HepG2 (cell line): Measurements from ENCODE around the gene DMGDH. TPM values are rescaled to one million over a fixed set of nuclear protein-coding genes. Genes with fewer than 3 reads are reported as not detected.
A peak's percentile ranks its signal among the peaks of the same experiment; 100 is the strongest.

Experiments
- ATAC-seq: fragments of 200-7000 bp; cut with Tn5 transposase; 3 replicates; pipeline ENCODE4 v1.9.1; 2020; ENCODE audit warnings: mild to moderate bottlenecking, moderate library complexity
- BruUV-seq: library from RNA; stranded (reverse); fragments of 400-500 nt; replicated peaks from 2 replicates; lab custom pipeline; 2021; lab: Mats Ljungman, UMichigan
- CTCF ChIA-PET: fragments of 300-600 bp; formaldehyde crosslinking; extraction: SDS; loops from one replicate; lab custom pipeline; 2021; ENCODE audit warnings: low total read pairs, inconsistent platforms, low intra/inter-chr PET ratio; lab: Yijun Ruan, JAX
- POLR2A ChIA-PET: fragments of 350-600 bp; sonication (Branson Sonifier 250); formaldehyde crosslinking; loops from one replicate; lab custom pipeline; 2020; ENCODE audit warnings: antibody characterized with exemption, inconsistent platforms; lab: Yijun Ruan, JAX
- DNase-seq: peaks from one replicate; pipeline ENCODE4 v3.0.0-alpha.2; 2015; ENCODE audit warnings: low spot score
- FAIRE-seq: peaks from 3 replicates; lab custom pipeline; 2011; peaks lifted over from hg19 to GRCh38; lab: Jason Lieb, UNC
- H2AFZ ChIP-seq: one replicate; pipeline ENCODE4 v1.6.1; 2011; ENCODE audit warnings: low read length, inconsistent platforms
- H3K27ac ChIP-seq: fragments of 300-600 bp; 3 replicates; pipeline ENCODE4 v1.8.0; 2011; ENCODE audit warnings: mixed run types, mild to moderate bottlenecking, mixed read lengths, low read length, inconsistent platforms; ENCODE audit not compliant: insufficient read depth; ENCODE audit errors: extremely low read length
- H3K27me3 ChIP-seq, 2 experiments: fragments of 200-600 bp in 1 of 2; 2 replicates in 1 of 2; 3 replicates in 1 of 2; pipeline versions ENCODE4 v1.6.0 to v1.8.0; 2011; ENCODE audit warnings: low read length in 2 of 2, mild to moderate bottlenecking in 2 of 2, moderate library complexity in 2 of 2, inconsistent platforms in 1 of 2; ENCODE audit not compliant: insufficient read depth in 2 of 2, control insufficient read depth in 1 of 2
- H3K36me3 ChIP-seq, 2 experiments: fragments of 200-600 bp in 1 of 2; replicated peaks in 1 of 2; 2 replicates in 1 of 2; 3 replicates in 1 of 2; pipeline versions ENCODE4 v1.5.1 to v1.8.0; 2011; ENCODE audit warnings: low read length in 2 of 2, inconsistent platforms in 1 of 2; ENCODE audit not compliant: insufficient read depth in 2 of 2, control insufficient read depth in 1 of 2
- H3K4me1 ChIP-seq: 2 replicates; pipeline ENCODE4 v1.5.1; 2012; ENCODE audit warnings: low read length, inconsistent platforms; ENCODE audit not compliant: insufficient read depth
- H3K4me2 ChIP-seq: 2 replicates; pipeline ENCODE4 v1.6.0; 2011; ENCODE audit warnings: low read depth, low read length, inconsistent platforms
- H3K4me3 ChIP-seq, 3 experiments: fragments of 200-600 bp in 1 of 3; sonication (generic), shearing (Covaris generic) in 1 of 3; replicated peaks in 1 of 3; 2 replicates each; pipeline ENCODE4 v1.5.1; 2011 to 2016; ENCODE audit warnings: low read length in 3 of 3, inconsistent platforms in 2 of 3, low read depth in 2 of 3, mild to moderate bottlenecking in 2 of 3, control low read depth in 1 of 3, mixed read lengths in 1 of 3; ENCODE audit not compliant: insufficient read depth in 1 of 3
- H3K79me2 ChIP-seq: one replicate; pipeline ENCODE4 v1.6.1; 2011; ENCODE audit warnings: low read length, inconsistent platforms; ENCODE audit not compliant: insufficient read depth
- H3K9ac ChIP-seq: 2 replicates; pipeline ENCODE4 v1.6.0; 2011; ENCODE audit warnings: mild to moderate bottlenecking, low read depth, low read length, inconsistent platforms; ENCODE audit not compliant: insufficient read depth
- H3K9me3 ChIP-seq: 2 replicates; pipeline ENCODE4 v1.5.1; 2012; ENCODE audit warnings: mild to moderate bottlenecking, low read length
- H4K20me1 ChIP-seq: 2 replicates; pipeline ENCODE4 v1.6.0; 2011; ENCODE audit warnings: inconsistent platforms, mild to moderate bottlenecking, low read length, moderate library complexity; ENCODE audit not compliant: insufficient read depth
- CEBPB ChIP-seq: IDR thresholded peaks from 2 replicates; pipeline ENCODE4 v1.6.1; 2011; ENCODE audit warnings: low read depth, low read length, improper control_type of control experiment, borderline replicate concordance
- MLLT10 ChIP-seq: sonication (generic); formaldehyde crosslinking; IDR thresholded peaks from 2 replicates; pipeline ENCODE4 v1.4.0; 2020; ENCODE audit warnings: missing genetic modification reagents
- PHF8 ChIP-seq: sonication (generic); formaldehyde crosslinking; IDR thresholded peaks from 2 replicates; pipeline ENCODE4 v1.5.0; 2020; ENCODE audit warnings: missing genetic modification reagents
- ZFY ChIP-seq: sonication (generic); formaldehyde crosslinking; IDR thresholded peaks from 2 replicates; pipeline ENCODE4 v1.4.0; 2020; ENCODE audit warnings: missing genetic modification reagents
- ZNF333 ChIP-seq: sonication (generic); formaldehyde crosslinking; IDR thresholded peaks from 2 replicates; pipeline ENCODE4 v1.4.0; 2020; ENCODE audit warnings: mild to moderate bottlenecking, missing genetic modification reagents, borderline replicate concordance
- WGBS: methylation state at CpG from one replicate; pipeline ENCODE4 v1.1.6; 2017; ENCODE audit warnings: low lambda C conversion rate; 5-methylcytosine and 5-hydroxymethylcytosine counted together
- in situ Hi-C: cut with HindIII; loops from 2 replicates; pipeline ENCODE4 v1.10.0; 2017; ENCODE audit warnings: low pct_unique_long_range_greater_than_20kb; ENCODE audit not compliant: extremely low pct_ligation_motif_present
- intact Hi-C: fragments of 100-400 bp; cut with micrococcal nuclease; formaldehyde crosslinking; loops from one replicate; pipeline ENCODE4 v1.10.0; 2022; ENCODE audit not compliant: unreplicated experiment
- polyA plus RNA-seq, 8 experiments: library from polyadenylated mRNA; depleted of rRNA in 3 of 8; stranded (reverse) in 7 of 8; unstranded in 1 of 8; fragments of >200 nt; fragmentation: Illumina TruSeq in 4 of 8; extraction: Trizol in 4 of 8; gene quantifications; 2 replicates each; pipeline versions ENCODE4 v1.2.1 to v1.2.3, GENCODE V29; 2011 to 2016; ENCODE audit warnings: low read depth in 4 of 8, missing spikeins in 1 of 8, mixed read lengths in 1 of 8; ENCODE audit not compliant: insufficient read depth in 1 of 8
- total RNA-seq, 5 experiments: library from RNA; depleted of rRNA; stranded (reverse); fragments of >200 nt; fragmentation: Illumina TruSeq; extraction: Trizol; gene quantifications; 2 replicates each; pipeline ENCODE4 v1.2.3, GENCODE V29; 2016; ENCODE audit warnings: low read depth in 1 of 5
- TF ChIP-seq, protein P1 (sequence below): sonication (generic); formaldehyde crosslinking; IDR thresholded peaks from 2 replicates; pipeline ENCODE4 v1.5.0; 2020; ENCODE audit warnings: mild to moderate bottlenecking, missing genetic modification reagents, moderate library complexity
- TF ChIP-seq, protein P2 (sequence below): sonication (generic); formaldehyde crosslinking; IDR thresholded peaks from 2 replicates; pipeline ENCODE4 v1.4.0; 2020; ENCODE audit warnings: missing genetic modification reagents
- TF ChIP-seq, protein P3 (sequence below): IDR thresholded peaks from 2 replicates; pipeline ENCODE4 v1.6.1; 2016; ENCODE audit warnings: mild to moderate bottlenecking

DMGDH gene
- total and polyA plus RNA-seq, 2 of the 13 experiments (the other 11 are each of a cell fraction or from before 2014, with no cell fraction given), result 3.6 to 7.9 TPM

DNA sequence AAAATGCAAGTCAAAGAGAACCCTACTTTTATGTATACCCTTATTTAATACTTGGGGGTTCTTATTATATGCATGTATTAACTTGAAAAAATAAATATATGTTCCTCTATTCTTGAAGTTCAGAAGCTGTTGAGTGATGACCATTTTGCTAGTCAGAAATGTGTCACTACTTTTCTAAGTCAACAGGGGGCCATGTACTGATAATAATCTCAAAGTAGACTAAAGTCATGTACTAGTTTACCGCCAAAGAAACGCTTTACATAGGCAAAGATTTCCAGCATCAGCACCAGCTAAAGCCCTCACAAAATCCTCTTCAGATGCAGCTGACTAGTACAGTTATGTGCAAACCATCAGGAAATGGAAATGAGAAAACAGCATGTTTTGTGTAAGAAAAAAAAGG is 36.4 kb upstream of the DMGDH start:
- in situ Hi-C loops, result no loop called here
- Histone ChIP-seq H3K36me3 (no peaks in the 10 kb centered on the region), H3K27ac (no peak overlapping the region), H3K79me2 (no peaks in the 10 kb centered on the region), H3K9ac (no peak overlapping the region), H4K20me1 (no peaks in the 10 kb centered on the region), H2AFZ (no peak overlapping the region), H3K4me2 (peak overlapping the region; percentile 75; the same call in 1 of the 2 replicates), H3K9me3 (no peaks in the 10 kb centered on the region), H3K4me1 (peaks cover 57% of the 10 kb centered on the region), H3K4me3 (no peak overlapping the region), H3K27me3 (peaks cover 0 to 3% of the 10 kb centered on the region in 2 experiments; a peak in 2 of 5 replicates)
- intact Hi-C loops, result no loop called here
- BruUV-seq, result no TSS peak
- DNase-seq, result no peak
- ATAC-seq, result no peak
- FAIRE-seq, result no peak
- CTCF ChIA-PET, result no interaction called here
- POLR2A ChIA-PET, result no interaction called here
- WGBS, result 21% methylated on average over 2 of the region's 2 CpGs
- TF ChIP-seq ZNF333 (CRISPR knock-in tag), result no peak
- TF ChIP-seq ZFY (CRISPR knock-in tag), result no peak
- TF ChIP-seq CEBPB, result no peak
- TF ChIP-seq, protein P1, sequence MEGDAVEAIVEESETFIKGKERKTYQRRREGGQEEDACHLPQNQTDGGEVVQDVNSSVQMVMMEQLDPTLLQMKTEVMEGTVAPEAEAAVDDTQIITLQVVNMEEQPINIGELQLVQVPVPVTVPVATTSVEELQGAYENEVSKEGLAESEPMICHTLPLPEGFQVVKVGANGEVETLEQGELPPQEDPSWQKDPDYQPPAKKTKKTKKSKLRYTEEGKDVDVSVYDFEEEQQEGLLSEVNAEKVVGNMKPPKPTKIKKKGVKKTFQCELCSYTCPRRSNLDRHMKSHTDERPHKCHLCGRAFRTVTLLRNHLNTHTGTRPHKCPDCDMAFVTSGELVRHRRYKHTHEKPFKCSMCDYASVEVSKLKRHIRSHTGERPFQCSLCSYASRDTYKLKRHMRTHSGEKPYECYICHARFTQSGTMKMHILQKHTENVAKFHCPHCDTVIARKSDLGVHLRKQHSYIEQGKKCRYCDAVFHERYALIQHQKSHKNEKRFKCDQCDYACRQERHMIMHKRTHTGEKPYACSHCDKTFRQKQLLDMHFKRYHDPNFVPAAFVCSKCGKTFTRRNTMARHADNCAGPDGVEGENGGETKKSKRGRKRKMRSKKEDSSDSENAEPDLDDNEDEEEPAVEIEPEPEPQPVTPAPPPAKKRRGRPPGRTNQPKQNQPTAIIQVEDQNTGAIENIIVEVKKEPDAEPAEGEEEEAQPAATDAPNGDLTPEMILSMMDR (CRISPR knock-in tag), result 0 out of 2 replicates have a peak, but pooled peaks have one; percentile 4
- no peak for TF ChIP-seq PHF8 (CRISPR knock-in tag)
- TF ChIP-seq, protein P2, sequence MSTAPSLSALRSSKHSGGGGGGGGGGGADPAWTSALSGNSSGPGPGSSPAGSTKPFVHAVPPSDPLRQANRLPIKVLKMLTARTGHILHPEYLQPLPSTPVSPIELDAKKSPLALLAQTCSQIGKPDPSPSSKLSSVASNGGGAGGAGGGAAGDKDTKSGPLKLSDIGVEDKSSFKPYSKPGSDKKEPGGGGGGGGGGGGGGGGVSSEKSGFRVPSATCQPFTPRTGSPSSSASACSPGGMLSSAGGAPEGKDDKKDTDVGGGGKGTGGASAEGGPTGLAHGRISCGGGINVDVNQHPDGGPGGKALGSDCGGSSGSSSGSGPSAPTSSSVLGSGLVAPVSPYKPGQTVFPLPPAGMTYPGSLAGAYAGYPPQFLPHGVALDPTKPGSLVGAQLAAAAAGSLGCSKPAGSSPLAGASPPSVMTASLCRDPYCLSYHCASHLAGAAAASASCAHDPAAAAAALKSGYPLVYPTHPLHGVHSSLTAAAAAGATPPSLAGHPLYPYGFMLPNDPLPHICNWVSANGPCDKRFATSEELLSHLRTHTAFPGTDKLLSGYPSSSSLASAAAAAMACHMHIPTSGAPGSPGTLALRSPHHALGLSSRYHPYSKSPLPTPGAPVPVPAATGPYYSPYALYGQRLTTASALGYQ, result no peak
- TF ChIP-seq, protein P3, sequence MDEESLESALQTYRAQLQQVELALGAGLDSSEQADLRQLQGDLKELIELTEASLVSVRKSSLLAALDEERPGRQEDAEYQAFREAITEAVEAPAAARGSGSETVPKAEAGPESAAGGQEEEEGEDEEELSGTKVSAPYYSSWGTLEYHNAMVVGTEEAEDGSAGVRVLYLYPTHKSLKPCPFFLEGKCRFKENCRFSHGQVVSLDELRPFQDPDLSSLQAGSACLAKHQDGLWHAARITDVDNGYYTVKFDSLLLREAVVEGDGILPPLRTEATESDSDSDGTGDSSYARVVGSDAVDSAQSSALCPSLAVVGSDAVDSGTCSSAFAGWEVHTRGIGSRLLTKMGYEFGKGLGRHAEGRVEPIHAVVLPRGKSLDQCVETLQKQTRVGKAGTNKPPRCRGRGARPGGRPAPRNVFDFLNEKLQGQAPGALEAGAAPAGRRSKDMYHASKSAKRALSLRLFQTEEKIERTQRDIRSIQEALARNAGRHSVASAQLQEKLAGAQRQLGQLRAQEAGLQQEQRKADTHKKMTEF (CRISPR knock-in tag), result no peak
- TF ChIP-seq MLLT10, result no peak
